GM19455 (cell line): Measurements from ENCODE around the gene PIGL.
"Not testable (repeated sequence)": the region's sequence is repeated elsewhere in the genome, so short reads cannot be mapped to it uniquely, and the experiment has no call there.

Source experiments
- ATAC-seq: cut with Tn5 transposase; IDR thresholded peaks from one replicate; pipeline ENCODE4 v1.9.1; 2021; ENCODE audit not compliant: unreplicated experiment

The PIGL gene

GRCh38 chr17:16216341-16217001 is 539 bp upstream of the PIGL start:
- not testable (repeated sequence) for ATAC-seq

GRCh38 chr17:16222406-16222805 is 5.4 kb downstream of the PIGL start:
- ATAC-seq, result no peak

DNA sequence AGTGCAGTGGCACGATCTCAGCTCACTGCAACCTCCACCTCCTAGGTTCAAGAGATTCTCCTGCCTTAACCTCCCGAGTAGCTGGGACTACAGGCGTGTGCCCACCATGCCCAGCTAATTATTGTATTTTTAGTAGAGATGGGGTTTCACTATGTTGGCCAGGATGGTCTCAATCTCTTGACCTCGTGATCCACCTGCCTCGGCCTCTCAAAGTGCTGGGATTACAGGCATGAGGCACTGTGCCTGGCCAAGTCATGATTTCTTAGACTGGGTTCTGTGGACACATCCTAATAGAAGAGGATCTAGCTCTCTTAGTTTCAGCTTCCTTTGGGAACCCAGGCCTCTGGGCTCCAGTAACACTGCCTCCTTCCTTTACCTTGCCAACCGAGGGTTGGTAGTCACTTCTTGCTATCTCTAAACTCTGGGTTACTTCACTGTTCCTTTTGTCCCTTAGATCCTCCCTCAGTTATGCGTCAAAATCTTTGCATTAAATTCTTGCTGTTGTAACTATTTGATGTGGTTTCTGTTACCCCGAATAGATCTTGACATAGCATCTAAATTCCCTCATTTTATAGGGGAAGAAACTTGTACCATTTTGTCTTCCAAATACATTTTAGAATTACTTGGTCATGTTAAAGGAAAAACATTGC is 13.0 kb downstream of the PIGL start:
- not testable (repeated sequence) for ATAC-seq

DNA sequence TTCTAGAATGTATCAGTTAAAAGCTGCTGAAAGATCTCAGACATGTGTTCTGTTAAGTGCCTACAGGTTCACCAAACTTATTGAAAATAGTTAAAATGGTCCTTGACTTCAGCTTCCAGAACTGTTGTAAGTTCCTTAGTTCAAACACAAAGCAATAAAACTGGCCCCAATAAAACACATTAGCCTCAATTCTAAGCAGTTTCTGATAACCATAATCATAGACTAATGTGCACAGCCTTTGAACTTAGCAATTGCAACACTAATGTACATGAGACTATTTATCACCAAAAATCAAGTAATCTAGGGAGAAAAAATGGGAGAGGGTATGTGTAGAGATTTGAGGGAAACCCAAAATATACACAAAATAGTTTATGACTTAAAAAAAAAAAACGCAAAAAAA is 15.4 kb downstream of the PIGL start:
- ATAC-seq, result no peak

DNA sequence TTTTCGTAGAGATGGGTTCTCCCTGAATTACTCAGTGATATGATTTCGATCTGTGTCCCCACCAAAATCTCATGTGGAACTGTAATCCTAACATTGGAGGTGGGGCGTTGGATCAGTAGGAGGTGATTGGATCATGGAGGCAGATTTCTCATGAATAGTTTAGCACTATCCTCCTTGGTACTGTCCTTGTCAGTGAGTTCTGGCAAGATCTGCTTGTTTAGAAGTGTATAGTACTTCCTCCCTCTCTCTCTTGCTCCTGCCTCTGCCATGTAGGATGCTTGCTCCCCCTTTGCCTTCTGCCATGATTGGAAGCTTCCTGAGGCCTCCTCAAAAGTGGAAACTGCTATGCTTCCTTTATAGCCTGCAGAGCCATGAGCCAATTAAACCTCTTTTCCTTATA is 22.9 kb downstream of the PIGL start:
- ATAC-seq, result no peak

- no peak for ATAC-seq
Measured at GRCh38 chr17:16241906-16242399, 24.9 kb downstream of the PIGL start.

GRCh38 chr17:16243385-16243784 is 26.4 kb downstream of the PIGL start:
- ATAC-seq, result no peak

DNA sequence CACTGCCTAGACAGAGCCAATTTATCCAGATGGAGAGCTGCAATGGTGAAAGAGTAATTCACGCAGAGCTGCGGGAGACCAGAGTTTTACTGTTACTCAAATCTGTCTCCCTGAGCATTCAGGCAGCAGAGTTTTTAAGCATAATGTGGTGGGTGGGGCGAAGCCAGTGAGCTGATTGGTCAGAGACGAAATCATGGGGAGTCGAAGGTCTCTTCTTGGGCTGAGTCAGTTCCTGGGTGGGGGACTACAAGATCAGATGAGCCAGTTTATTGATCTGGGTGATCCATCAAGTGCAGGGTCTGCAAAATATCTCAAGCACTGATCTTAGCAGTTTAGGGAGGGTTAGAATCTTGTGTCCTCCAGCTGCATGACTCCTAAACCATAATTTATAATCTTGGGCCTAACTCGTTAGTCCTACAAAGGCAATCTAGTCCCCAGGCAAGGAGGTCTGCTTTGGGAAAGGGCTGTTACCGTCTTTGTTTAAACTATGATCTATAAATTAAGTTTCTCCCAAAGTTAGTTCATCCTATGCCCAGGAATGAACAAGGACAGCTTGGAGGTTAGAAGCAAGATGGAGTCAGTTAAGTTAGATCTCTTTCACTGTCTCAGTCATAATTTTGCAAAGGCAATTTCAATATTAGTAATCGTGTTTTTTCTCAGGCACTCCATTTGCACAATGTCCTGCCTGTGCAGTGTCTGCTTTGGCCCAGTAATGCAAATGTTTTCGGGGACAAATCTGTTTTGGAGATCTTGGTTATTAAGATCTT is 27.0 kb downstream of the PIGL start:
- no peak for ATAC-seq

- no peak for ATAC-seq
Measured at GRCh38 chr17:16247586-16247984, 30.6 kb downstream of the PIGL start.

GRCh38 chr17:16250635-16251034 is 33.6 kb downstream of the PIGL start:
- ATAC-seq, result no peak

GRCh38 chr17:16251043-16251442 is 34.0 kb downstream of the PIGL start:
- no peak for ATAC-seq

GRCh38 chr17:16251556-16251955 is 34.5 kb downstream of the PIGL start:
- no peak for ATAC-seq

DNA sequence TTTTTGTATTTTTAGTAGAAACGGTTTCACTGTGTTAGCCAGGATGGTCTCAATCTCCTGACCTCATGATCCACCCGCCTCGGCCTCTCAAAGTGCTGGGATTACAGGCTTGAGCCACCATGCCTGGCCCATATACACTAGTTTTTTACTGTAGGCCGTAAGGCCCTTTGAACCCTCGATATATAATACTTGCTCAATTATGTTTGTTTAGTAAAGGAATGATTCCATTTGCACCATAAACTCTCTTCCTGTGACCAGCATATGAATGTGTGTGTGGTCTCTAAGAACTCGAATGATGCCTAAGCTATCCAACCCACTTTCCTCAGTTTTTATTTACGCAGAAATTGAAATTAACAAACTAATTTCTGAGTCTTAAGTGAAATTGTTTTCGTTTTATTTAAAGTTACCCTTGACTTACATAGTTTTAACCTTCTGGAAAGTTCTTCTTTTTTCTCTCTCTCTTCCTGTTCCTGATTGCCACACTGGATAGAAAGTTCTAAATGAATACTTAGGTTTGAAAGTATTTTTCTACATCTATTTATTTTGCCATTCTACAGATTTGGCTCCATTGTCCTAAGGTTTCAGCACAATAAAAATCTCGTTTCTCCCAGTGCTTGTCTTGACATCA is 37.9 kb downstream of the PIGL start:
- no peak for ATAC-seq

GRCh38 chr17:16255481-16255921 is 38.5 kb downstream of the PIGL start:
- no peak for ATAC-seq

DNA sequence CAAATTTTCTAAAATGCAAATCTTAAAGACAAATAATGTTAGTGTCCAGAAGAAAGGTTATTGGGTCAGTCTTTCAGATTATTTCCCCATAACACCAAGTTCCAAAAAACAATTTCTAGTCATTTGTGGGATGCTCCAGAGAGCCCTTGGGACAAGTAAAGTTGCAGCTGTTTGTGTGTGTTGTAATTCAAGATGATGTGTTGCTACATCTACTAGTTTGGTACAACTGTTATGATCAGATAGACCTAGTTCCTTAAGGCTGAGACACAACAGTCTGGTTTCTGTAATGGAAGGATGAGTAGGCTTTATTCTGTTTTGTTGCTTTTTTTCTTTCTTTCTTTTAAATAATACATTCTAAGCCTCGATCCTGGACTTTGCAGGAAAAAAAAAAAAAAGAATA is 41.9 kb downstream of the PIGL start:
- no peak for ATAC-seq

- no peak for ATAC-seq
Measured at GRCh38 chr17:16259926-16260325, 42.9 kb downstream of the PIGL start.

DNA sequence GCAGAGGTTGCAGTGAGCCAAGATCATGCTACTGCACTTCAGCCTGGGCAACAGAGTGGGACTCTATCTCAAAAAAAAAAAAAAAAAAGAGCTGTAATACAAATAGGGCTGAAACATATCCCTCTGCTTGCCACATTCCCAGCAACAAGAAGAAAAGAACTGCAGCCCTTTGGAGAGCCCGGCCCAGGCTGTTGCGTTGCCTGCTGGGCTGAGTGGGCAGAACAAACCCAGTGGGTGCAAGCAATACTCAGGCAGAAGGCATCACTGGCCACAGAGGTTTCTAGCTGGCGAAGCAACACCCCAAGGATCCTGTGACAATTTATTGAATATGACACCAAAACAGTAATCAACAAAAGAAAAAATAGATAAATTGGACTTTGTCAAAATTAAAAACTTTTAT is 44.0 kb downstream of the PIGL start:
- no peak for ATAC-seq

DNA sequence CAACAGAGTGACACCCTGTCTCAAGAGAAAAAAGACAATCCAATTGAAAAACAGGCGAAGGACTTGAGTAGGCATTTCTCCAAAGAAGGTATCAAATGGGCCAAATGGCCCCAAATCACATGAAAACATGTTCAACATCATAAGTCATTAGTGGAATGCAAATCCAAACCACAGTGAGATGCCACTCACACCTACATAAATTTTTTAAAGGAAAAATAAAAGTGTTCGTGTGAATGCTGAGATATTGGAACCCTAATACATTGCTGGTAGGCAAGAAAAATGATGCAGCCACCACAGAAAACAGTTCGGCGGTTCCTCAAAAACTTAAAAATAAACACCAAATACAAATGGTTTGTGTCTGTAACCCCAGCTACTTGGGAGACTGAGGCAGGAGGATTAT is 45.2 kb downstream of the PIGL start:
- no peak for ATAC-seq

DNA sequence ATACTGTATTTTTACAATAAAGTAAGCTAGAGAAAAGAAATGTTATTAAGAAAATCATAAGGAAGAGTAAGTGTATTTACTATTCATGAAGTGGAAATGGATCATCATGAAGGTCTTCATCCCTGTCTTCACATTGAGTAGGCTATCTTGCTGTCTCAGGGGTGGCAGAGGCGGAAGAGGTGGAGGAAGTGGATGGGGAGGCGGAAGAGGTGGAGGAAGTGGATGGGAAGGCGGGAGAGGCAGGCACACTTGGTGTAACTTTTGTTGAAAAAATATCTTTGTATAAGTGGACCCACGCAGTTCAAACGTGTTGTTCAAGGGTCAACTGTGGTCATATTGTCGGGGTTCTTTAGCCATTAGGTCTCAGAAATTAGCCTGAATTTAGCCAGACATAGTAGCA is 50.2 kb downstream of the PIGL start:
- ATAC-seq, result no peak

- no peak for ATAC-seq
Measured at GRCh38 chr17:16269658-16270057, 52.6 kb downstream of the PIGL start.

DNA sequence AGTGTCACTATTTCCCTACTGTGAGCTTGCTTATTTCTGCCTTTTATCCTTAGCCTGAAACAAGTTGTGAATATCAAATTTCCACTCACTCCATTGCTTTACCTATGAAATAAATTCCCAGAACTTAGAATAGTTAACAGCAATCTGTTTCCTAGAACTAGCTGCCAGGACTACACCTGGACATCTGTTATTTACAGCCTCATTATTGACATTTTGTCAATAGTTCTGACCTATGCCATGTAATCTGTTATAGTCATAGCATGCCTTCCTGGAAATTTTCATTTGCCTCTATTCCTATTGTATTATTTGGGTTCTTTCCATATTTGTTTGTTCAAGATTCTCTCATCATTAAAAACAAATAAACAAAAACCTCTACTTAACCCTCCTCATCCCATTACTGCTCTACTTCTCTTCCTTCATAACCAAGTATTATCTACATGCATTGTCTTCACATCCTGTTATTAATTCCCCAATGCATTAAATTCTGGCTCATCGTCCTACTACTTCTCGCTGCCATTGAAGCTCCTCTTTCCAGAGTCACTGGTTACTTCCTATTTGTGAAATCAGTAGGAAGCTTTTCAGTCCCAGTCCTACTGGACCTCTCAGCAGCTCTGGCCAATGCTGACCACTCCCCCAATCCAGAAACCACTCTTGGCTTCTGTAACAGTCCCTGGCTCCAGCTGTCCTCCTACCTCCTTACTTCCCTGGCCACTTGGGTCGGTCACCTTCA is 55.3 kb downstream of the PIGL start:
- ATAC-seq, result no peak
